HG02642 (cell line): ENCODE results near the gene UBXN10.
"Not testable (repeated sequence)": the region's sequence is repeated elsewhere in the genome, so short reads cannot be mapped to it uniquely, and the experiment has no call there.

ENCODE experiments used
- ATAC-seq: cut with Tn5 transposase; IDR thresholded peaks from one replicate; pipeline ENCODE4 v1.9.1; 2021; ENCODE audit warnings: mild to moderate bottlenecking; ENCODE audit not compliant: unreplicated experiment, poor library complexity

UBXN10 gene

GRCh38 chr1:20198918-20199317, 13.0 kb downstream of the UBXN10 start:
- ATAC-seq = no peak

GRCh38 chr1:20199403-20199802, 13.5 kb downstream of the UBXN10 start:
- no peak for ATAC-seq

GRCh38 chr1:20199840-20200239, 13.9 kb downstream of the UBXN10 start:
- no peak for ATAC-seq

GRCh38 chr1:20200966-20201365, 15.1 kb downstream of the UBXN10 start:
- ATAC-seq = no peak

- no peak for ATAC-seq
Observed at GRCh38 chr1:20202166-20202565, 16.3 kb downstream of the UBXN10 start.

- ATAC-seq = no peak
Observed at GRCh38 chr1:20207546-20207945, 21.6 kb downstream of the UBXN10 start.

- no peak for ATAC-seq
Observed at GRCh38 chr1:20209471-20209870, 23.6 kb downstream of the UBXN10 start.

GRCh38 chr1:20210736-20211460, 25.0 kb downstream of the UBXN10 start:
- ATAC-seq = no peak

- no peak for ATAC-seq
Observed at GRCh38 chr1:20211511-20211931, 25.6 kb downstream of the UBXN10 start.

- no peak for ATAC-seq
Observed at GRCh38 chr1:20212085-20212684, 26.3 kb downstream of the UBXN10 start.

GRCh38 chr1:20212685-20213331, 26.9 kb downstream of the UBXN10 start:
- no peak for ATAC-seq

GRCh38 chr1:20215716-20216115, 29.8 kb downstream of the UBXN10 start:
- no peak for ATAC-seq

- no peak for ATAC-seq
Observed at GRCh38 chr1:20216574-20216973, 30.7 kb downstream of the UBXN10 start.

GRCh38 chr1:20219053-20219452, 33.2 kb downstream of the UBXN10 start:
- not testable (repeated sequence) for ATAC-seq

GRCh38 chr1:20220036-20220435, 34.1 kb downstream of the UBXN10 start:
- ATAC-seq = no peak

GRCh38 chr1:20223106-20223505, 37.2 kb downstream of the UBXN10 start:
- ATAC-seq = no peak

GRCh38 chr1:20223551-20224419, 37.9 kb downstream of the UBXN10 start:
- ATAC-seq = no peak

GRCh38 chr1:20224546-20224945, 38.6 kb downstream of the UBXN10 start:
- no peak for ATAC-seq

- ATAC-seq = no peak
Observed at GRCh38 chr1:20227704-20228103, 41.8 kb downstream of the UBXN10 start.

GRCh38 chr1:20228314-20228825, 42.5 kb downstream of the UBXN10 start:
- no peak for ATAC-seq
